ENCODE measurements around the gene ITGAD. TPM values are rescaled to one million over a fixed set of nuclear protein-coding genes. Genes with fewer than 3 reads are reported as not detected.

Gene ITGAD
- total RNA-seq, 1 experiment from 2014 or later = not detected

- no peak for TF ChIP-seq EZH2phosphoT487 (IDR thresholded peaks at IDR 0.05; ENCODE audit: borderline replicate concordance, low read length)
- no peak for TF ChIP-seq CTCF (conservative IDR thresholded peaks at IDR 0.05; ENCODE audit: low read depth, low read length)
- TF ChIP-seq EZH2 (IDR thresholded peaks at IDR 0.05; ENCODE audit: low read length, unreplicated experiment) = no peak
- BruUV-seq (replicated peaks) = no TSS peak
- Histone ChIP-seq H3K9ac (ENCODE audit: low read length) (peak overlapping the region; percentile 69), H3K27ac (ENCODE audit: low read length) (no peak overlapping the region), H3F3A (ENCODE audit: low read length, unreplicated experiment) (no peaks in the 10 kb centered on the region), H3K4me2 (ENCODE audit: low read length) (peak overlapping the region; percentile 63), H3K36me3 (ENCODE audit: low read depth, low read length) (no peaks in the 10 kb centered on the region), H3K4me3 (ENCODE audit: low read length) (peak overlapping the region; percentile 62), H3K4me1 (ENCODE audit: insufficient read depth, low read length) (no peaks in the 10 kb centered on the region; the same call in 1 of the 2 replicates), H3K79me2 (ENCODE audit: low read length) (peaks cover 7% of the 10 kb centered on the region; the same call in 1 of the 2 replicates), H4K20me1 (ENCODE audit: low read length) (no peaks in the 10 kb centered on the region), H3K27me3 (ENCODE audit: low read length) (no peaks in the 10 kb centered on the region), H2AFZ (ENCODE audit: low read length) (no peak overlapping the region), H3K9me3 (ENCODE audit: low read length) (no peaks in the 10 kb centered on the region), H3K9me2 (replicated peaks; ENCODE audit: low read length) (no peaks in the 10 kb centered on the region)
- ChIA-PET CTCF (no interaction called here), POLR2A (ENCODE audit: unreplicated experiment) (no interaction called here)
- intact Hi-C loops (cut with micrococcal nuclease) = no loop called here
- no peak for ATAC-seq
- peak; percentile 45 for DNase-seq
Measured at GRCh38 chr16:31404353-31405064, 11.4 kb downstream of the ITGAD start.

- H2AFZ ChIP-seq (ENCODE audit: low read length) = no peak overlapping the region
- no peak overlapping the region for H3K27ac ChIP-seq (ENCODE audit: low read length)
- ATAC-seq (no peak), DNase-seq (no peak)
- TF ChIP-seq EZH2 (IDR thresholded peaks at IDR 0.05; ENCODE audit: low read length, unreplicated experiment) = no peak
- TF ChIP-seq EZH2phosphoT487 (IDR thresholded peaks at IDR 0.05; ENCODE audit: borderline replicate concordance, low read length) = no peak
- no peak for TF ChIP-seq CTCF (conservative IDR thresholded peaks at IDR 0.05; ENCODE audit: low read depth, low read length)
- H3K4me3 ChIP-seq (ENCODE audit: low read length) = no peak overlapping the region
- H3K9ac ChIP-seq (ENCODE audit: low read length) = no peak overlapping the region
- no TSS peak for BruUV-seq (replicated peaks)
- no peaks in the 10 kb centered on the region for H4K20me1 ChIP-seq (ENCODE audit: low read length)
- no peaks in the 10 kb centered on the region for H3K27me3 ChIP-seq (ENCODE audit: low read length)
- H3K9me3 ChIP-seq (ENCODE audit: low read length) = no peaks in the 10 kb centered on the region
- no peaks in the 10 kb centered on the region for H3K36me3 ChIP-seq (ENCODE audit: low read depth, low read length)
- no peak overlapping the region for H3K4me2 ChIP-seq (ENCODE audit: low read length)
- ChIA-PET POLR2A (ENCODE audit: unreplicated experiment) (no interaction called here), CTCF (no interaction called here)
- H3K4me1 ChIP-seq (ENCODE audit: insufficient read depth, low read length) = no peaks in the 10 kb centered on the region; the same call in 1 of the 2 replicates
- intact Hi-C loops (cut with micrococcal nuclease) = no loop called here
- H3K9me2 ChIP-seq (replicated peaks; ENCODE audit: low read length) = no peaks in the 10 kb centered on the region
- peaks cover 7% of the 10 kb centered on the region; the same call in 1 of the 2 replicates for H3K79me2 ChIP-seq (ENCODE audit: low read length)
- no peaks in the 10 kb centered on the region for H3F3A ChIP-seq (ENCODE audit: low read length, unreplicated experiment)
Measured at GRCh38 chr16:31407406-31407805, 14.3 kb downstream of the ITGAD start.

- no peak overlapping the region for H3K4me2 ChIP-seq (ENCODE audit: low read length)
- no peak overlapping the region for H2AFZ ChIP-seq (ENCODE audit: low read length)
- POLR2A ChIA-PET (ENCODE audit: unreplicated experiment) = no interaction called here
Measured at GRCh38 chr16:31409433-31409832, 16.3 kb downstream of the ITGAD start.

More at GRCh38 chr16:31409433-31409832, 16.3 kb downstream of the ITGAD start:
- Histone ChIP-seq H3K4me3 (ENCODE audit: low read length) (no peak overlapping the region), H3K9me3 (ENCODE audit: low read length) (no peaks in the 10 kb centered on the region), H3K4me1 (ENCODE audit: insufficient read depth, low read length) (no peaks in the 10 kb centered on the region), H3K27me3 (ENCODE audit: low read length) (no peaks in the 10 kb centered on the region), H3K36me3 (ENCODE audit: low read depth, low read length) (no peaks in the 10 kb centered on the region), H3K9ac (ENCODE audit: low read length) (no peak overlapping the region), H3K27ac (ENCODE audit: low read length) (no peak overlapping the region), H3F3A (ENCODE audit: low read length, unreplicated experiment) (no peaks in the 10 kb centered on the region), H3K9me2 (replicated peaks; ENCODE audit: low read length) (no peaks in the 10 kb centered on the region), H4K20me1 (ENCODE audit: low read length) (no peaks in the 10 kb centered on the region), H3K79me2 (ENCODE audit: low read length) (0 out of 2 replicates have a peak, but pooled peaks cover under 1% of the 10 kb centered on the region)
- no TSS peak for BruUV-seq (replicated peaks)
- intact Hi-C loops (cut with micrococcal nuclease) = no loop called here
- DNase-seq (peak; percentile 37), ATAC-seq (0 out of 2 replicates have a peak, but pooled peaks have one; percentile 37)
- TF ChIP-seq CTCF (conservative IDR thresholded peaks at IDR 0.05; ENCODE audit: low read depth, low read length) (no peak), EZH2phosphoT487 (IDR thresholded peaks at IDR 0.05; ENCODE audit: borderline replicate concordance, low read length) (no peak), EZH2 (IDR thresholded peaks at IDR 0.05; ENCODE audit: low read length, unreplicated experiment) (no peak)
- CTCF ChIA-PET = no interaction called here

All from PC-3 (cell line).